SU-DHL-6 (cell line): ENCODE results near the gene TPST2.

Source experiments
- EZH2phosphoT487 ChIP-seq: fragments of 200-600 bp; sonication (generic), shearing (Covaris generic); conservative IDR thresholded peaks from 2 replicates; pipeline ENCODE4 v1.6.1; 2018; ENCODE audit warnings: mild to moderate bottlenecking, antibody characterized with exemption, low read length, moderate library complexity, mixed read lengths
- TF ChIP-seq, protein P1 (sequence below): fragments of 200-600 bp; sonication (generic); IDR thresholded peaks from one replicate; pipeline ENCODE4 v1.5.1; 2017; ENCODE audit warnings: antibody characterized with exemption, mild to moderate bottlenecking, low read length, moderate library complexity; ENCODE audit not compliant: insufficient read depth, poor library complexity, severe bottlenecking

DNA sequence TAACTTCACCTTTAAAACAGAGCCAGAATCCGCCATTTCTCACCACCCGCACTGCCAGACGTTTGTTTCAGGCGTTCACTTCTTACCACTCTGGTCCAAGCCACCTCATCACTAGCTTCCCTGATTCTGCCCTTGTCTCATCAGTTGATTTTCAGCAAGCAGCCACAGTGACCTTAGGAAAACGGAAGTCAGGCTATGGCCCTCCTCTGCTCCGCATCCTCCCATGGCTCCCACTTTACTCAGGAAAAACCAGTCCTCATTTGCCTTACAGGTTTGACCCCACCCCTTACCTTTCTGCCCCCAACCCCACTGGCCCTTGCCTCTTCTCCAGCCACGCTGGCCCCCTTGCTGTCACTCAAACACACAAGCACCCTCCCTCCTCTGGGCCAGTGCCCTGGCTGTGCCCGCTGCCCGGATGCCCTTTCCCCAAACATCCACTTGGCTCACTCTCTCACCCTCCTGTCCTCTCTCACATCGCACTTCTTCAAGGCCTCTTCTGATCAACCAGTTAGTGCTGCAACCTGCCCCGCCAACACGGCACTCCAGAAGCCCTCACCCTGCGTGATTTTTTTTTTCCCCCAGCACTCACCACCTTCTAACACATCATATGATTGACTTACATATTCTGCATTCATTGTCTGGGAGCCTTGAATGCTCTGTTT is 18.9 kb downstream of the TPST2 start:
- TF ChIP-seq, protein P1, sequence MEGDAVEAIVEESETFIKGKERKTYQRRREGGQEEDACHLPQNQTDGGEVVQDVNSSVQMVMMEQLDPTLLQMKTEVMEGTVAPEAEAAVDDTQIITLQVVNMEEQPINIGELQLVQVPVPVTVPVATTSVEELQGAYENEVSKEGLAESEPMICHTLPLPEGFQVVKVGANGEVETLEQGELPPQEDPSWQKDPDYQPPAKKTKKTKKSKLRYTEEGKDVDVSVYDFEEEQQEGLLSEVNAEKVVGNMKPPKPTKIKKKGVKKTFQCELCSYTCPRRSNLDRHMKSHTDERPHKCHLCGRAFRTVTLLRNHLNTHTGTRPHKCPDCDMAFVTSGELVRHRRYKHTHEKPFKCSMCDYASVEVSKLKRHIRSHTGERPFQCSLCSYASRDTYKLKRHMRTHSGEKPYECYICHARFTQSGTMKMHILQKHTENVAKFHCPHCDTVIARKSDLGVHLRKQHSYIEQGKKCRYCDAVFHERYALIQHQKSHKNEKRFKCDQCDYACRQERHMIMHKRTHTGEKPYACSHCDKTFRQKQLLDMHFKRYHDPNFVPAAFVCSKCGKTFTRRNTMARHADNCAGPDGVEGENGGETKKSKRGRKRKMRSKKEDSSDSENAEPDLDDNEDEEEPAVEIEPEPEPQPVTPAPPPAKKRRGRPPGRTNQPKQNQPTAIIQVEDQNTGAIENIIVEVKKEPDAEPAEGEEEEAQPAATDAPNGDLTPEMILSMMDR: no peak
- TF ChIP-seq EZH2phosphoT487: no peak
